DMS 273 (cell line): Measurements from ENCODE around the gene SOAT2.
"Not testable (repeated sequence)": the region's sequence is repeated elsewhere in the genome, so short reads cannot be mapped to it uniquely, and the experiment has no call there.

Source experiments
- DNase-seq: peaks from one replicate; lab custom pipeline; 2025; ENCODE audit not compliant: unreplicated experiment; lab: John Stamatoyannopoulos, UW

Gene SOAT2

DNA sequence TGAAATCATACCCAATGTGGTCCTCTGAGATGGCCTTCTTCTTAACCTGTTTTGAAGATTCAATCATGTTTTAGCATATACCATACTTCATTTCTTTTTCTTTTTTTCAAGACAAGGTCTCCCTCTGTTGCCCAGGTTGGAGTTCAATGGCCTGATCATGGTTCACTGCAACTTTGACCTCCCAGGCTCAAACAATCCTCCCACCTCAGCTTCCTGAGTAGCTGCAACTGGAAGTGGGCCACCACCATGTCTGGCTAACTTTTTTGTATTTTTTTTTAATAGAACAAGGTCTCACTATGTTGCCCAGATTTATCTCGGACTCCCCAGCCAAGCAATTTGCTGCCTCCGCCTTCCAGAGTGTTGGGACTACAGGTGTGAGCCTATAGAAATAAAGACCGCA, 30.4 kb downstream of the SOAT2 start:
- no peak for DNase-seq

DNA sequence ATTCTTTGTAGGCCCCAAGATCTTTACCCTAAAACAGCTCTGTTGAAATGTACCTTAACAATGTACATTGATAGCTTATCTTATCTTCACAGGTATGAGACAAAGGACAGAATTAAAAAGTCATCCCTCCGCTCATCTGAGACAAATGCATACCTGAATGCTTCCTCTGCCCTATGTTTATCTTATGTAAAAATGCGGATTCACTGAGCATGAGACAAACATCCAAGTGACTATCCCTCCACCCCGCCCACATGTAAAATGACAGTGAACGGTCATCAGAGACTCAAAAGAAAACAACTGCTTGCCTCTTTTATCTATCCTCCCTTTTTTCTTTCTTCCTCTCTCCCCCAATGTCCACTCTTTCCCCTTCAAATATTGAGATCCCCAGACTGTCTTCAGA, 40.1 kb downstream of the SOAT2 start:
- DNase-seq, result no peak

DNA sequence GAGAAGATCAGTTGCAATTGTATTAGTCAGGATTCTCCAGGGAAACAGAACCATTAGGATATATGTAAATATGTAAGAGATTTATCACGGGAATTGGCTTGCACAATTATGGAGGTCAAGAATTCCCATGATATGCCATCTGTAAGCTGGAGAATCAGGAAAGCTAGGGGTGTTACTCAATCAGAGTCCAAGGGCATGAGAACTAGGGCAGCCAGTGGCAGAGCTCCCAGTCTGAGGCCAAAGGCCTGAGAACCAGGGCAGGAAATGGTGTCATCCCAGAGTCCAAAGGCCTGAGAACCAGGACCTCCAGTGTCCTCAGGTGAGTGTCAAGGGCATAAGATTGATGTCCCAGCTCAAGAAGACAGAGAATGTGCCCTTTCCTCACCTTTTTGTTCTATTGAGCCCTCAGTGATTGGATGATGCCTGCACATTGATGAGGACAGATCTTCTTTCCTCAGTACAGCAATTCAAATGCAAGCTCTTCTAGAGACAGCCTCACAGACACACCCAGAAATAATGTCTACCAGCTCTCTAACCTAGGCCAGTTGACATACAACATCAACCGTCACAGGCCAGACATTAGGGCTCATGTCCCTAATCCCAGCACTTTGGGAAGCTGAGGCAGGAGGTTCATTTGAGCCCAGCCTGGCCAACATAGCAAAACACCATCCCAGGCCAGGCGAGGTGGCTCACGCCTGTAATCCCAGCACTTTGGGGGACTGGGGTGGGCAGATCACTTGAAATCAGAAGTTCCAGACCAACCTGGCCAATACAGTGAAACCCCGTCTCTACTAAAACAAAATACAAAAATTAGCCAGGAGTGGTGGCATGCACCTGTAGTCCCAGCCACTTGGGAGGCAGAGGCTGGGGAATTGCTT, 42.3 kb downstream of the SOAT2 start:
- DNase-seq, result no peak

DNA sequence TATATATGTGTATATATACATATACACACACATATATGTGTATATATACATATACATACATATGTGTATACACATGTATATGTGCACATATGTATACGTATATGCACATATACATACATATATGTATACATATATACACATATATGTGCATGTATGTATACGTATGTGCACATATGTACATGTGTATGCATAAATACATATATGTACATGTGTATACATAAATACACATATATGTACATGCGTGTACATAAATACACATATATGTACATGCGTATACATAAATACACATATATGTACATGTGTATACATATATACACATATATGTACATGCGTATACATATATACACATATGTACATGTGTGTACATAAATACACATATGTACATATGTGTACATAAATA, 43.9 kb downstream of the SOAT2 start:
- DNase-seq, result no peak

DNA sequence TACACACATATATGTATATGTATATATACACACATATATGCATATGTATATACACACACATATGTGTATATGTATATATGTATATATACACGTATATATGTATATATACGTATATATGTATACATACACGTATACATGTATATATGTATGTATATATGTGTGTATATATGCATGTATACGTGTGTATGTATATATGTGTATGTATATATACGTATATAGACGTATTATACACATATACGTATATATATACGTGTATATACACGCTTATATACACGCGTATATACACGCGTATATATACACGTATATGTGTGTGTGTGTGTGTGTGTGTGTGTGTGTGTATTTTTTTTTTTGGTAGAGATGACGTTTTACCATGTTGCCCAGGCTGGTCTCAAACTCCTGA, 44.4 kb downstream of the SOAT2 start:
- no peak for DNase-seq

DNA sequence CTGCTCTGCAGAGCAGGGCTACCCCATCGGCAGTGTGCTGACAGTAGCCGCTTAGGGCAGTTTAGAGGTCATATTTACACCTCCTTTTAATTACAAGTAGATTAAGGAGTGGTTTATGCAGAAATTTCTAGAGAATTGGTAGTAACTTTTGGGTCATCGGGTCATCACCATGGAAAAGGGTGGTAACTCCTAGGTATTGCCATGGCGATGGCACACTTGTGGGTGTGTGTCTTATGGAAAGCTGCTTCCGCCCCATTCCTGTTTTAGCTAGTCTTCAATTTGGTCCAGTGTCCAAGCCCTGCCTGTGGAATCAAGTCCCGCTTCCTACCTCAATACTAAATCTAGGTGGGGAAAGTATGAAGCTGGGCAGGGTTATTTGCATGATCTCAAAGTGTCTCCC, 47.8 kb downstream of the SOAT2 start:
- no peak for DNase-seq

DNA sequence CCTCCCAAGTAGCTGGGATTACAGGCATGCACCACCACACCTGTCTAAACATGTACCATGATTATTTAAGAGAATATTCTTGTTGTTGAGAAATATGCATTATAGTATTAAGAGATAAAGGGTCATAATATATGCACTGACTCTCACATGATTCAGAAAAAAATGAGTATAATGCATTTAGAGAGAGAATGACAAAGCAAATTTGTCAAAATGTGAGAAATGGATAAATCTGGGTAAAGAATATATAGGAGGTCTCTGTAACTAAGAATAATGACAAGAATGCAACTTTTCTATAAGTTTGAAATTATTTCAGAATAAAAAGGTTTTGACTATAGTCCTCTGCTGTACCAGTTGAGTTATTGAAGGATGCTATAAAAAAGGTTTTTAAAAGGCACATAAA, 49.1 kb downstream of the SOAT2 start:
- no peak for DNase-seq

DNA sequence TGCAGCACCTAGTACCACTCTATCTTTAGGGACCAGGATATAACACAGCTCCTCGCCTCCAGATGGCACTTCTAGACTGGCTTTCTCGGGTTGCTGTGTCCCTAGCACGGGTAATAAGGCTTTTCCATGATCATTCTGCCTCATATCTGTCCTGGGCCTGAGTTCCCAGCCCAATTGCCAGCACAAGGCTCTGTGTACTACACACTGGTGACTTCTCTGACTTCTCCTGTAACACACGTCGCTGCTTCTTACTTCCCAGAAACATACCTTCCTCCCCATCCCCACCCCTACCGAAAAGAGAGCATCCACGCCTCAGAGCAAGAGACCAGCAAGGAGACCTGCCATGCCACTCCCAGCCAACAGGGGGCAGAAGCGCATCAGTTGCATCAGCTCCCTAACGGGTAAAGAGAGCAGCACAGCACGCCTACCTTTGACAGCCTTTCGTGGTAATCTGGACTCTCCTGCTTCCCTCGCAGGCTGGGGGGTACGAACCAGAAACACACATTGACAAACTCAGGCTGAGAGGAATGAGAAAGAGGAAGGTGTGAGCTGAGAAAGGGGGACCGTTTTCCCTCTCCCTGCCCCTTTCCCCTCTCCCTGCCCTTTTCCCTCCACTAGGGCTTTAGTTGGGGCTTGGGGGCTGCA, 56.0 kb downstream of the SOAT2 start:
- DNase-seq, result peak; percentile 86

DNA sequence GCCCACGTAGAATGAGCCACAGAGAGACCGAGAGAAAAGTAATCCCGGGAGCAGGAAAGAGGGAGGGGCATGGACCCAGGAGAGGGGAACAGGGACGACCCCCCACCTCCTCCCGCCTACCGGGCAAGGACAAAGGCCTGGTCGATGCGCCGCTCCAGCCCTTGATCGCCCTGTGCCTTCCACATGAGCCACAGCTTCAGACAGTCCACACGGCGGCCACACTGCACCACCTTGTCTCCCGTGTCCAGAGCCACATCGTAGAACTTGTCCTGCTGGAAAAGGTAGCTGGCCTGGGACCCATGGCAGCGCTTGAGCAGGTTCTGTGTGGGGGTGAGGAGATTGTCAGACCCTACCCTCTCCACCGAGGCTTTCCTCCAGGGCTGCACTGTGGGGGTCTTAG, 56.7 kb downstream of the SOAT2 start:
- DNase-seq, result no peak

DNA sequence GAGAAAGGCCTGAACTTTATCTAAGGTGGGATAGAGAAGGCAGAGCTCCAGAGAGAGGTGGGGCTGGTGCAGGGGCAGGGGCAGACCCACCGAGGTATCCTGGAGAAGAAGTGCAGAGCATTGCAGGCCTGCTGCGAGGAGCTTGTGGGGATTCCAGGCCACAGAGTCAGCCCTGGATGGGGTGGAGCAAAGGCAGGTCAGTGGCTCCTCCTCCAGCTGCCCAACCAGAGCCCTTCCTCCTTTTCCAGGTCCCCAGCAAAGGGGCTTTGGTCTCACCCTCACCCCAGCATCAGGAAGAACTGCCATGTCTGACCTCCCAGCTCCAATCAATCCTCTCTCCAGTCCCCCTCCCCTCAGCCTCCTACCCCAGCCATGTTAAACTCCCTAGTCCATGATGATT, 57.4 kb downstream of the SOAT2 start:
- no peak for DNase-seq

DNA sequence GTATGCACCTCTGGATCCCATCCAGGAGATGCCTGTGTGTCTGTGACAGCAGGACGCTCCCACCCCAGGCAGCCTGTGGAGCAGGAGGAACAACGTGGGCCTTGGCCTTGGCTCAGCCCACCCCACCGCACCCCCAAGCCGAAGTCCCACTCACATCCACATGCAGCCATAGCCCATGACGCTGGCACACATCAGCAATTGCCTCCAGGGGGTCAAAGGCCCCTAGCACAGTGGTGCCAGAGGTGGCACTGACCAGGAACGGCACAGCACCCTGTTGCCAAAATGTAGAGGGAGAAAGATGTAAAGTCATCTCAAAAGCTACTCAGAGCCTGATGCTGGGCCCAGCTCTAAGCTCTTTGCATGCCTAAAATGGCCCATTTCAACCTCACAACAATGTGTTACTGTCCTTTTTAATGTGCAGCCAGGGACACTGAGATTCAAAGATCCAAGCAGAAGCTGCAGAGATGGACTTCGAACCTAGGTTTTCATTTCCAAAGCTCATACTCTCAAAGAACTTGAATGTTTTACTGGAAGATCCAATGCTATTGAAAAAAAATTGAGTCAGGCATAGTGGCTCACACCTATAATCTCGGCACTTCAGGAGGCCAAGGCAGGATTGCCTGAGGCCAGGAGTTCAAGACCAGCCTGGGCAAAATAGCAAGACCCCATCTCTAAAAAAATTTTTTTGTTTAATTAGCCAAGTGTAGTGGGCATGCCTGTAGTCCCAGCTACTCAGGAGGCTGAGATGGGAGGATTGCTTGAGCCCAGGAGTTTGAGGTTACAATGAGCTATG, 58.0 kb downstream of the SOAT2 start:
- no peak for DNase-seq

DNA sequence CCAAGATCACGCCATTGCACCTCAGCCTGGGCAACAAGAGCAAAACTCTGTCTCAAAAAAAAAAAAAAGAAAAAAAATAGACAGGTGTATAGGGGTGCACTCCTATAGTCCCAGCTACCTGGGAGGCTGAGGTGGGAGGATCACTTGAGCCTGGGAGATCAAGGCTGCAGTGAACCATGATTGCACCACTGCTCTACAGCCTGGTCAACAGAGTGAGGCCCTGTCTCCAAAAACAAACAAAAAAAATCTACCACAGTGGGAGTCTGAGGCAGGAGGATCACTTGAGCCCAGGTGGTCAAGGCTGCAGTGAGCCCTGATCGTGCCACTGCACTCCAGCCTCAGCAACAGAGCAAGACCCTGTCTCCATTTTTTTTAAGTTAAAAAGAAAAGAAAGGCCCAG, 59.7 kb downstream of the SOAT2 start:
- not testable (repeated sequence) for DNase-seq

DNA sequence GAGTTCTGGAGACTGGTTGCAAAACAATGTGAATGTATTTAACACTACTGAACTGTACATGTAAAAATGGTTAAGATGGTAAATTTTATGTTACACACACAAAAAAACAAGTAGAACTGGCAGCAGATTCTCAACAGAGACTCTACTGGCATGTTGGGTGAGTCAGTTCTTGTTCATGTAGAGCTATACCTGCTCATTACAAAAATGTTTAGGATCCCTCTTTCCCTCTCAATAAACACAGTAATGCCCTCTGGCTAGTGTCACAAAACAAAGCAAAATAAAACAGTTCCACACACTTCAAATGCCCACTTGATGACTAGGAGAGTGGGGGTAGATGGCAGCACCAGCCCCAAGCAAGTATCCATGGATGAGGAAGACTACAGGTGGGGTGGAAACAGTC, 63.6 kb downstream of the SOAT2 start:
- DNase-seq, result no peak

DNA sequence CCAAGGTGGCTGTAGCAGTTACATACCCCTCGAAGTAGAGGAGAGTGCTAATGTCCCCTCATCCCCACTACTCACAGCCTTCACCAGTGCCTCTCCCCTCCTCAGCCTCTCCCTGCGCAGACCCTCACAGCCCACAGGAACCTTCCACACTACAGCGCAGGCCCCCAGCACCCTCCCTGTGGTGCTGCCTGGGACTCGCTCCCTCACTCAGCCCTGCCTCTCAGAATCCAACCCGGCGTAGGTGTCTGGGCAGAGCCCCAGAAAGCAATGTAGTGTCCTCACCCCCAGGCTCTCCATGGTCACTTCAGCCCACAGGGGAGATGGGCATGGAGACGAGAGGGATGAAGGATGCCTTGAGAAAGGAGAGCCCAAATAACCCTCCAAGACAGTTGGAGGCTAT, 66.4 kb downstream of the SOAT2 start:
- no peak for DNase-seq

DNA sequence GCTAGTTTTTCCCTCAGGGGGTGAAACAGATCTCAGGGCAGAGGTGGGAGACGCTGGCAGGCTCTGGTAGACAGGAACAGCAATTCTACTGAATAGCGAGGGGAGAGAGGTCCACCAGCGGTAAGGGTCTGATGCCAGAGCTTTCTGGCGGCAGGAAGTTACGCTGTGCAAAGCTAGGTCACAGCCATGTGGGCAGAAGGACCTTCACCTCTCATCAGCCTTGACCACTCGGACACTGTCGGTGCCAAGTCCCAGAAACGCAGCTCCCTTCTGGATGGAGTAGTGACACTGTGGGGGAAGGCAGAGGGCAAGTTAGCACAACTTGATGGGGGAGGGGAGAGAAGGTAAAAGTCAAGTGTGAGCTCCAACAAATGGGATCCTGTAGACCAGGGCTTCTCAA, 66.9 kb downstream of the SOAT2 start:
- no peak for DNase-seq

DNA sequence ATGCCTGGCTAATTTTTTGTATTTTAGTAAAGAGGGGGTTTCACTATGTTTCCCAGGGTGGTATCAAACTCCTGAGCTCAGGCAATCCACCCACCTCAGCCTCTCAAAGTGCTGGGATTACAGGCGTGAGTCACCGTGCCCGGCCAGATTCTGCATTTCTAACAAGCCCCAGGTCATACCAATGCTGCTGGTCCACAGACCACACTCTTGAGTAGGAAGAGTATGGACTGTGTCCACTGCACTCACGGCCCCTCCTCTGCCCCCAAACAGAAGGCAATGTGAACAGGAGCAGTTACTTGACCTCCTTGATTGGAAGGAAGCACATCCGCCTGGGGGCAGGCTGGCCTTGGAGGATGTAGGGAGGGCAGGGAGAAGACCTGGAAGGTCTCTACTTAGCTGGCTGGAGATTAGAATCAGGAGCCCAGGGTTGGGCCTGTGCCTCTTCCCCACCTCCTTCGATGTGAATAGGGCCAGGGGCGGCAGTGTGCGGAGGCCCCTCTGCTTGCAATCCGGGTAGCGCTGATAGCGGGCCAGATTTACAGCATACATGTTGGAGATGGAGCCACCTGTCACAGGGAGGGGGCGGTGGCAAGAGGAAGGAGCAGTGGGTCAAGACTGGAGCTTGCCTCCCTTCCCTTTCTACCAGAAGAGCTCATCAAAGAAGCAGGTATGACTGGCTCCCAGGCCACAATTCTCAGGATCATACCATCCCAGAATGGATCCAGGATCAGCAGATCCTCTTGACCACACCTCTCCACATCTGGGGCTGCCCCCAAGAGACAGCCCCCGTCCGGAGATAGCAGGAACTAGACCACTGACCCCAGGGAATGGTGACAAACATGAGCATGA, 67.8 kb downstream of the SOAT2 start:
- no peak for DNase-seq

DNA sequence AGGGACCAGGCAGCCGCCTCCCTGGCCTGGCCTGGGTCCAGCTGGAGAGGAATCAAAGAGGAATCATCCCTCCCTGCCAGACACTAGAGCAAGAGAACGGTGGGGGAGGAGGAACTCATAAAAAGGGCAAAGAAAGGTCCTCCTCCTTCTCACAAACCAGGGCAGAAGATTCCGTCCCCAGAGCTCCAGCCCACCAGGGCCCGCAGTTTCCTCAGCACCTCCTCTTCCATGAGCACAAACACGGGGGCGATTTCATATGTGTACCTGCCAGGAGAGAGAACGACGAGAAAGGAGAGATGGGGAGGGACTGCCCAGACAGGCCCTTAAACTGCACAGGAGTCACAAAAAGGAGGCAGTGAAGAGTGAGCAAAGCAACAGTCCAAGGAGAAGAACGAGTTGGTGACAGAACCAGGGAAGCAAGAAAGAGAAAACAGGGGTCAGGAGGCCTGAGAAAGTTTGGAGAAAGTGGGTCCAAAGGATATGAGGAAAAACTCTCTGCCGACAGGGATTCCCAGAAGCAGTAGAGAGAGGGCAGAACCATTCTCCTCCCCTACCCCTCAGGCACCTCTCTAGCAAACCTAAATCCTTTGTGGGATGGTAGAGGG, 68.5 kb downstream of the SOAT2 start:
- peak; percentile 13 for DNase-seq

DNA sequence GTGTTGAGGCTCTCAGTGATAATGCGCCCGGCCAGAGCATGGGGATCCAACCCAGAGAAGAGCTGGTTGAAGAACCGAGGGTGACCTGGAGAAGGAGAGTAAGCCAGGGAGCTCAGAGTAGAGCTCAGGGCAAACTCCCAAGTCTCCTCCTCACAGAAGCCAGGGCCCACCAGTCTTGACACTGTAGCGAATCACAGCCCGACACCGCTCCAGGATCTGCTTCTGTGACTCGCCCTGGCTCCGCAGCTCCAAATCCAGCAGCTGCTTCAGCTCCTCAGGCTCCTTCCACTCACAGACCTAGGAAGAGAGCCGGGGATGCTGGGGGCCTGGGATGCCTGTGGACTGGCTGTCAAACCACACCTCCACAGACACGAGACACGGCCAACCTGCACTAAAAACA, 69.1 kb downstream of the SOAT2 start:
- no peak for DNase-seq

DNA sequence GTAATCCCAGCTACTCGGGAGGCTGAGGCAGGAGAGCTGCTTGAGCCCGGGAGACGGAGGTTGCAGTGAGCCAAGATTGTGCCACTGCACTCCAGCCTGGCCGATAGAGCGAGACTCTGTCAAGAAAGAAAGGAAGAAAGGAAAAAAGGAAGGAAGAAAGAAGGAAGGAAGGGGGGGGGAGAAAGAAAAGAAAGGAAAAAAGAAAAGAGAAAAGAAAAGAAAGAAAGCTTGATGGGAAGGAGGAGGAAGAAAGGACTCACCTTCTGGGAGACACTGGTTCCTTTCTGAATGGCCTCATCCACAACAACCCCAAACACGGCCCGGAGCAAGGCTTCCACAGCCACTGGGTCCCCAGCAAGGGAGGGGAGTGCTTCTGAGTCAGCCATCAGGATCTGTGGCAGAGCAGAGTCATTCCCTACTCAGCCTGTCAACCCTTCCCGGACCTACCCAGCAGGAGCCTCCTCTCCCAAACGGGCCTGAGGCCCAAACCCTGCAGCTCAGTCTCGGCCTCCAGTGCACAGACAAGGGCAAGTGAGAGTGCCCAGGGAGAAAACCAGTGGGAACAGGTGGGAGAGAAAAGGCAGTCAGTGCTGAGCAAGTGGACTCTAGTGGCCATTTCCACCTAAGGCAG, 69.9 kb downstream of the SOAT2 start:
- no peak for DNase-seq
